H1 (cell line): Measurements from ENCODE around the gene AK8. TPM values are rescaled to one million over a fixed set of nuclear protein-coding genes. Genes with fewer than 3 reads are reported as not detected.

Source experiments
- CTCF ChIA-PET: fragments of 300-600 bp; sonication (Branson Sonifier 250); formaldehyde crosslinking; loops from one replicate; lab custom pipeline; 2021; ENCODE audit not compliant: partially characterized antibody; lab: Charles Lee
- POLR2A ChIA-PET: fragments of 300-600 bp; sonication (Branson Sonifier 250); formaldehyde crosslinking; loops from one replicate; lab custom pipeline; 2021; ENCODE audit warnings: inconsistent platforms; ENCODE audit not compliant: partially characterized antibody; lab: Charles Lee
- DNase-seq, 2 experiments: peaks; one replicate each; pipeline versions ENCODE4 v3.0.0 to v3.0.0-alpha.2; 2010 to 2022; ENCODE audit warnings: low spot score in 2 of 2, low read depth in 1 of 2, mixed read lengths in 1 of 2
- FAIRE-seq: peaks from 2 replicates; lab custom pipeline; 2011; peaks lifted over from hg19 to GRCh38; lab: Jason Lieb, UNC
- H2AFZ ChIP-seq: 2 replicates; pipeline ENCODE4 v1.8.1; 2012; ENCODE audit warnings: low read length, inconsistent platforms
- H2AK5ac ChIP-seq: 2 replicates; pipeline ENCODE4 v1.6.1; 2013; ENCODE audit warnings: low read depth, low read length
- H2BK120ac ChIP-seq: replicated peaks from 2 replicates; pipeline ENCODE3; 2013; ENCODE audit warnings: low read depth, low read length, inconsistent platforms
- H2BK12ac ChIP-seq: 2 replicates; pipeline ENCODE4 v1.6.1; 2013; ENCODE audit warnings: low read depth, low read length
- H2BK15ac ChIP-seq: 2 replicates; pipeline ENCODE4 v1.6.1; 2013; ENCODE audit warnings: low read length
- H2BK20ac ChIP-seq: 2 replicates; pipeline ENCODE4 v1.6.1; 2013; ENCODE audit warnings: low read length
- H2BK5ac ChIP-seq: 2 replicates; pipeline ENCODE4 v1.6.1; 2013; ENCODE audit warnings: low read depth, low read length
- H3K14ac ChIP-seq: 2 replicates; pipeline ENCODE4 v1.6.1; 2013; ENCODE audit warnings: inconsistent platforms; ENCODE audit not compliant: insufficient read length
- H3K18ac ChIP-seq: 2 replicates; pipeline ENCODE4 v1.6.1; 2013; ENCODE audit warnings: low read length; ENCODE audit errors: extremely low read depth
- H3K23ac ChIP-seq: 2 replicates; pipeline ENCODE4 v1.6.1; 2013; ENCODE audit warnings: inconsistent platforms; ENCODE audit not compliant: insufficient read length
- H3K23me2 ChIP-seq: 2 replicates; pipeline ENCODE4 v1.6.1; 2013; ENCODE audit warnings: low read depth, low read length
- H3K27ac ChIP-seq: 2 replicates; pipeline ENCODE4 v1.6.1; 2011; ENCODE audit warnings: low read depth, low read length, inconsistent platforms
- H3K27me3 ChIP-seq, 4 experiments: replicated peaks in 1 of 4; 1 replicate in 1 of 4; 2 replicates in 3 of 4; pipeline versions ENCODE4 v1.6.1 to v1.8.1; 2011 to 2013; ENCODE audit warnings: low read length in 3 of 4, mild to moderate bottlenecking in 3 of 4, inconsistent platforms in 2 of 4, mixed read lengths in 2 of 4, moderate library complexity in 1 of 4; ENCODE audit not compliant: control insufficient read depth in 3 of 4, insufficient read depth in 3 of 4; ENCODE audit errors: extremely low read depth in 1 of 4
- H3K36me3 ChIP-seq, 4 experiments: 2 replicates each; pipeline versions ENCODE4 v1.6.1 to v1.8.1; 2011 to 2013; ENCODE audit warnings: mild to moderate bottlenecking in 4 of 4, low read length in 3 of 4, moderate library complexity in 2 of 4, control low read depth in 1 of 4, inconsistent platforms in 1 of 4; ENCODE audit not compliant: insufficient read depth in 4 of 4, control insufficient read depth in 2 of 4
- H3K4ac ChIP-seq: replicated peaks from 2 replicates; pipeline ENCODE3; 2013; ENCODE audit warnings: low read length, low read depth, mixed read lengths, inconsistent platforms; ENCODE audit not compliant: insufficient read length
- H3K4me1 ChIP-seq, 4 experiments: replicated peaks in 1 of 4; 1 replicate in 1 of 4; 2 replicates in 3 of 4; pipeline versions ENCODE4 v1.6.1 to v1.8.1; 2011 to 2013; ENCODE audit warnings: low read length in 3 of 4, inconsistent platforms in 2 of 4, mixed read lengths in 1 of 4; ENCODE audit not compliant: insufficient read depth in 4 of 4, control insufficient read depth in 3 of 4
- H3K4me2 ChIP-seq, 2 experiments: 2 replicates each; pipeline versions ENCODE4 v1.6.1 to v1.8.1; 2011 to 2013; ENCODE audit warnings: low read depth in 2 of 2, low read length in 2 of 2, control low read depth in 1 of 2, inconsistent platforms in 1 of 2, mild to moderate bottlenecking in 1 of 2; ENCODE audit not compliant: insufficient read depth in 1 of 2
- H3K4me3 ChIP-seq, 4 experiments: fragments of 200-600, 300-600 bp in 1 of 4; sonication (generic), shearing (Covaris generic), sonication (Bioruptor Twin) in 1 of 4; 2 replicates each; pipeline versions ENCODE4 v1.5.1 to v1.8.1; 2011 to 2016; ENCODE audit warnings: low read length in 4 of 4, low read depth in 3 of 4, control low read depth in 2 of 4, inconsistent platforms in 2 of 4, mild to moderate bottlenecking in 2 of 4, mixed read lengths in 1 of 4, moderate library complexity in 1 of 4; ENCODE audit not compliant: insufficient read depth in 2 of 4; ENCODE audit errors: extremely low read depth in 1 of 4
- H3K56ac ChIP-seq: replicated peaks from 2 replicates; pipeline ENCODE3; 2013; ENCODE audit warnings: low read depth, mild to moderate bottlenecking, mixed read lengths, low read length, inconsistent platforms; ENCODE audit not compliant: insufficient read length
- H3K79me1 ChIP-seq: 2 replicates; pipeline ENCODE4 v1.6.1; 2013; ENCODE audit warnings: low read depth, low read length, control low read depth
- H3K79me2 ChIP-seq, 2 experiments: 2 replicates each; pipeline versions ENCODE4 v1.6.1 to v1.8.1; 2012 to 2013; ENCODE audit warnings: low read length in 2 of 2, mild to moderate bottlenecking in 2 of 2, inconsistent platforms in 1 of 2; ENCODE audit not compliant: insufficient read depth in 2 of 2, control insufficient read depth in 1 of 2
- H3K9ac ChIP-seq, 4 experiments: replicated peaks in 1 of 4; 1 replicate in 1 of 4; 2 replicates in 3 of 4; pipeline versions ENCODE4 v1.6.1 to v1.8.1; 2011 to 2013; ENCODE audit warnings: low read depth in 3 of 4, low read length in 3 of 4, control low read depth in 2 of 4, mild to moderate bottlenecking in 2 of 4, moderate library complexity in 2 of 4, inconsistent platforms in 1 of 4; ENCODE audit errors: extremely low read depth in 1 of 4
- H3K9me3 ChIP-seq, 2 experiments: 2 replicates each; pipeline versions ENCODE4 v1.6.1 to v1.8.1; 2012 to 2013; ENCODE audit warnings: mild to moderate bottlenecking in 2 of 2, moderate library complexity in 2 of 2, control low read depth in 1 of 2, inconsistent platforms in 1 of 2, low read depth in 1 of 2, low read length in 1 of 2, mixed read lengths in 1 of 2; ENCODE audit not compliant: insufficient read depth in 2 of 2
- H4K20me1 ChIP-seq, 2 experiments: replicated peaks in 1 of 2; 2 replicates each; pipeline versions ENCODE3 to v1.8.1; 2011 to 2013; ENCODE audit warnings: inconsistent platforms in 2 of 2, low read length in 2 of 2, mild to moderate bottlenecking in 1 of 2; ENCODE audit not compliant: insufficient read depth in 2 of 2, control insufficient read depth in 1 of 2
- H4K5ac ChIP-seq: 2 replicates; pipeline ENCODE4 v1.6.1; 2013; ENCODE audit warnings: low read length, low read depth, mixed read lengths, inconsistent platforms; ENCODE audit not compliant: insufficient read length
- H4K8ac ChIP-seq: 2 replicates; pipeline ENCODE4 v1.8.0; 2013; ENCODE audit warnings: mild to moderate bottlenecking, moderate library complexity, low read length, inconsistent platforms; ENCODE audit not compliant: insufficient read depth; ENCODE audit errors: extremely low read depth
- H4K91ac ChIP-seq: replicated peaks from 2 replicates; pipeline ENCODE3; 2013; ENCODE audit warnings: low read length, mixed read lengths, inconsistent platforms; ENCODE audit not compliant: insufficient read length
- MAX ChIP-seq: IDR thresholded peaks from 2 replicates; pipeline ENCODE4 v1.6.1; 2012; ENCODE audit warnings: inconsistent platforms
- NRF1 ChIP-seq: IDR thresholded peaks from 2 replicates; pipeline ENCODE4 v1.6.1; 2011; ENCODE audit warnings: mild to moderate bottlenecking, low read depth, low read length, improper control_type of control experiment
- RAD21 ChIP-seq, 2 experiments: IDR thresholded peaks in 1 of 2; conservative IDR thresholded peaks in 1 of 2; 2 replicates each; pipeline ENCODE4 v1.6.1; 2011; ENCODE audit warnings: low read depth in 2 of 2, low read length in 2 of 2, improper control_type of control experiment in 1 of 2, inconsistent platforms in 1 of 2, mild to moderate bottlenecking in 1 of 2, moderate library complexity in 1 of 2
- WGBS, 2 experiments: shearing (Covaris generic) in 1 of 2; methylation state at CpG; one replicate each; pipeline versions ENCODE4 v1.1.6 to v1.1.7; 2013 to 2015; ENCODE audit warnings: low lambda C conversion rate in 2 of 2, mixed read lengths in 2 of 2, inconsistent platforms in 1 of 2, low coverage in 1 of 2, missing lambda C conversion rate in 1 of 2; ENCODE audit not compliant: insufficient replicate concordance in 2 of 2, insufficient coverage in 1 of 2, insufficient read length in 1 of 2; ENCODE audit errors: extremely low coverage in 1 of 2, missing lambda C conversion rate in 1 of 2; 5-methylcytosine and 5-hydroxymethylcytosine counted together
- polyA plus RNA-seq, 7 experiments: library from polyadenylated mRNA; depleted of rRNA in 3 of 7; stranded (reverse) in 5 of 7; unstranded in 2 of 7; fragments of >200 nt in 5 of 7; fragments of 200-250 nt in 2 of 7; gene quantifications; 1 replicate in 5 of 7; 2 replicates in 1 of 7; 4 replicates in 1 of 7; pipeline versions ENCODE4 v1.2.1 to v1.2.3, GENCODE V29; 2011 to 2013; ENCODE audit warnings: missing spikeins in 2 of 7, mixed read lengths in 2 of 7
- total RNA-seq: library from RNA; stranded (reverse); fragmentation: NEBNext Ultra II Directional; extraction: Animal tissue kit (Norgen Biotek cat#: 25700); gene quantifications from 2 replicates; pipeline ENCODE4 v1.2.1, GENCODE V29; 2021
- TF ChIP-seq, protein P1 (sequence below), 3 experiments: IDR thresholded peaks; 1 replicate in 2 of 3; 2 replicates in 1 of 3; pipeline versions ENCODE4 v1.5.1 to v1.6.1; 2011; ENCODE audit warnings: low read length in 3 of 3, mild to moderate bottlenecking in 3 of 3, inconsistent platforms in 2 of 3, low read depth in 1 of 3, moderate library complexity in 1 of 3; ENCODE audit not compliant: insufficient read depth in 1 of 3; ENCODE audit errors: control extremely low read depth in 1 of 3

AK8 gene
- total and polyA plus RNA-seq, 2 of the 8 experiments (the other 6 are each of a cell fraction or from before 2014, with no cell fraction given) = 0.35 to 0.48 TPM

GRCh38 chr9:132694144-132694543 lies 183.9 kb downstream of the AK8 start:
- DNase-seq (peak in 1 of 2 experiments; percentile 48), FAIRE-seq (peak; percentile 94)
- H2BK20ac ChIP-seq = no peak overlapping the region
- H2BK15ac ChIP-seq = no peak overlapping the region
- CTCF ChIA-PET = interaction anchor here (0.5 to 5.2 kb wide), 32 partner anchors 10 to 592 kb away, joined by 3 to 29 read pairs (median 4); no protein-coding TSS in a partner anchor
- WGBS, 2 experiments = 43% methylated on average over 2 of the region's 2 CpGs; no CpG with 5 or more reads in 1 of the 2 experiments
- no peak overlapping the region for H2BK5ac ChIP-seq
- H4K5ac ChIP-seq = no peak overlapping the region
- peaks cover 4 to 24% of the 10 kb centered on the region in 2 experiments; a peak in 3 of 4 replicates for H3K9me3 ChIP-seq
- no peak overlapping the region for H3K18ac ChIP-seq
- no peaks in the 10 kb centered on the region for H3K23me2 ChIP-seq
- no peaks in the 10 kb centered on the region for H3K4me1 ChIP-seq
- no peaks in the 10 kb centered on the region for H3K79me2 ChIP-seq
- H3K79me1 ChIP-seq = no peaks in the 10 kb centered on the region
- no peak overlapping the region for H3K56ac ChIP-seq
- H3K36me3 ChIP-seq = peaks cover 3 to 21% (median 13%) of the 10 kb centered on the region in 4 experiments; a peak in 7 of 8 replicates
- no peak overlapping the region for H2AFZ ChIP-seq
- H2BK12ac ChIP-seq = no peak overlapping the region
- H3K9ac ChIP-seq = no peak overlapping the region
- H4K91ac ChIP-seq = no peak overlapping the region
- H2BK120ac ChIP-seq = no peak overlapping the region
- H3K14ac ChIP-seq = no peak overlapping the region
- no peak overlapping the region for H3K27ac ChIP-seq
- peaks cover 4% of the 10 kb centered on the region in 2 experiments for H4K20me1 ChIP-seq
- POLR2A ChIA-PET = interaction anchor here (0.8 to 1.0 kb wide), 3 partner anchors 20 to 113 kb away, joined by 3 read pairs; no protein-coding TSS in a partner anchor
- no peak overlapping the region for H3K4ac ChIP-seq
- TF ChIP-seq, protein P1, sequence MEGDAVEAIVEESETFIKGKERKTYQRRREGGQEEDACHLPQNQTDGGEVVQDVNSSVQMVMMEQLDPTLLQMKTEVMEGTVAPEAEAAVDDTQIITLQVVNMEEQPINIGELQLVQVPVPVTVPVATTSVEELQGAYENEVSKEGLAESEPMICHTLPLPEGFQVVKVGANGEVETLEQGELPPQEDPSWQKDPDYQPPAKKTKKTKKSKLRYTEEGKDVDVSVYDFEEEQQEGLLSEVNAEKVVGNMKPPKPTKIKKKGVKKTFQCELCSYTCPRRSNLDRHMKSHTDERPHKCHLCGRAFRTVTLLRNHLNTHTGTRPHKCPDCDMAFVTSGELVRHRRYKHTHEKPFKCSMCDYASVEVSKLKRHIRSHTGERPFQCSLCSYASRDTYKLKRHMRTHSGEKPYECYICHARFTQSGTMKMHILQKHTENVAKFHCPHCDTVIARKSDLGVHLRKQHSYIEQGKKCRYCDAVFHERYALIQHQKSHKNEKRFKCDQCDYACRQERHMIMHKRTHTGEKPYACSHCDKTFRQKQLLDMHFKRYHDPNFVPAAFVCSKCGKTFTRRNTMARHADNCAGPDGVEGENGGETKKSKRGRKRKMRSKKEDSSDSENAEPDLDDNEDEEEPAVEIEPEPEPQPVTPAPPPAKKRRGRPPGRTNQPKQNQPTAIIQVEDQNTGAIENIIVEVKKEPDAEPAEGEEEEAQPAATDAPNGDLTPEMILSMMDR (IDR thresholded peaks at IDR 0.05; ENCODE audit: control extremely low read depth in 1 of 3, insufficient read depth in 1 of 3, low read depth in 1 of 3, low read length in 3 of 3) = peak in 2 of 3 experiments; percentile 68 to 72; a peak in 3 of 4 replicates
- TF ChIP-seq MAX = no peak
- no peak for TF ChIP-seq NRF1
- TF ChIP-seq RAD21 (IDR thresholded peaks at IDR 0.05 in 1 of 2, conservative IDR thresholded peaks at IDR 0.05 in 1 of 2; ENCODE audit: low read depth in 2 of 2, low read length in 2 of 2) = peak; percentile 58 to 76
- H3K23ac ChIP-seq = no peak overlapping the region
- H2AK5ac ChIP-seq = no peak overlapping the region
- H3K4me2 ChIP-seq = no peak overlapping the region
- no peaks in the 10 kb centered on the region for H3K27me3 ChIP-seq
- no peak overlapping the region for H4K8ac ChIP-seq
- no peak overlapping the region for H3K4me3 ChIP-seq
